Caki2 (cell line): ENCODE results near the gene CPTP. TPM values are rescaled to one million over a fixed set of nuclear protein-coding genes. Genes with fewer than 3 reads are reported as not detected.

Experiments used
- DNase-seq: peaks from one replicate; pipeline ENCODE4 v3.0.0-alpha.2; 2015; ENCODE audit warnings: low read depth
- in situ Hi-C: cut with HindIII; loops from 2 replicates; pipeline ENCODE4 v1.10.0; 2016; ENCODE audit warnings: low sequenced_read_pairs, low pct_unique_long_range_greater_than_20kb, mixed read lengths
- total RNA-seq: library from RNA; depleted of rRNA; stranded (reverse); fragments of >200 nt; shearing (Covaris generic); gene quantifications from 2 replicates; pipeline ENCODE4 v1.2.3, GENCODE V29; 2014; ENCODE audit warnings: low replicate concordance; rRNA removed

The CPTP gene
- total RNA-seq: 25.8 and 28.5 TPM in 2 replicates

DNA sequence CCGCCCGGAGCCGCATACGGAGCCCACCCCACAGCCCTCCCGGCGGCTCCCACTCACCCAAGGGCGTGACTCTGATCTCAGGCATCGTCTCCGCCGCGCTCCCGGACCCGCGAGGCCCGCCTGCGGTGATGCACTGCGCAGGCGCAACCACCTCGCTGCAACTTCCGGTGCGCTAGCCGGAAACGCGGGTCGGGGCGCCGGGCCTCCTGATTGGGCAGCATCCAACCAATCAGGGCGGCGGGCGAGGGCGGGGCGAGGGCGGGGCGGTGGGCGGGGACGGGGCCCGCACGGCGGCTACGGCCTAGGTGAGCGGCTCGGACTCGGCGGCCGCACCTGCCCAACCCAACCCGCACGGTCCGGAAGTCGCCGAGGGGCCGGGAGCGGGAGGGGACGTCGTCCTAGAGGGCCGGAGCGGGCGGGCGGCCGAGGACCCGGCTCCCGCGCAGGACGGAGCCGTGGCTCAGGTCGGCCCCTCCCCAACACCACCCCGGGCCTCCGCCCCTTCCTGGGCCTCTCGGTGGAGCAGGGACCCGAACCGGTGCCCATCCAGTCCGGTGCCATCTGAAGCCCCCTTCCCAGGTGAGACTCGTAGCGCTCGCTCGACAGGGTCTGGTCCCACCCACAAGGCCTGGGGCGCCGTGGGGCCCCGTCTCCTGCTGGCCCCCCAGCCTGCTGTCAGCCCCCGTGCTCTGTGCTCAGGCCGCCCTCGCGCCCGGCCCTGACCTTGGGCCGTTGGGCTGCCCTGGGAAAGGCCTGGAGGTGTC, at the start of gene CPTP, which contains the start of gene INTS11:
Gene CPTP (plus strand): TSS at position 279 of the 764 bp plus-strand sequence. CDS start 2,109 bp downstream, outside the sequence.
Gene INTS11 (minus strand): TSS at position 137 of the 764 bp plus-strand sequence. CDS start 52 bp downstream, at position 85.
- in situ Hi-C loops: no loop called here
- DNase-seq: peak; percentile 65

DNA sequence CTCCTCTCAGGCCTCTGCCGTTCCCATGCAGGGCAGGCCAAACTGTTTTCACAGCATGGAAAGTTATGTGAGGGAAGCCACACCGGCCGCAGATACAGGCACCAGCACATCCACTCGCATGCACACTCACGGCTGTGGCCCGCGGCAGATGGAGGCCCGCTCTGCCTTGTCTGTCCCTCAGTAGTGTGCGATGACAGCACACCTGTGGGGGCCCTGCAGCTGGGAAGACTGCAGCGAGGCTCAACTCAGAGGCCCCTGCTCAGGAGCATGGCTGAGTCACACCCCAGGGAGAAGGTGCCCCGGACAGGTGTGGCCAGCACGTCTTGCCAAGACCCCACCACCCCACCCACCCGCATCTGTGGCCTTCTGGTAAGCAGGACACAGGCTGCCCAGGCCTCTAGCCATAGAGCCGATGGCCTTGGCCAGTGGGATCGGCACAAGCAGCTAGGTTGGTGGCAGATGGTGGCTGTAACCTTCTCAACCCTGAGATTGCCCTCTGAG, 49.6 kb upstream of the CPTP start:
- no peak for DNase-seq
- in situ Hi-C loops: no loop called here

DNA sequence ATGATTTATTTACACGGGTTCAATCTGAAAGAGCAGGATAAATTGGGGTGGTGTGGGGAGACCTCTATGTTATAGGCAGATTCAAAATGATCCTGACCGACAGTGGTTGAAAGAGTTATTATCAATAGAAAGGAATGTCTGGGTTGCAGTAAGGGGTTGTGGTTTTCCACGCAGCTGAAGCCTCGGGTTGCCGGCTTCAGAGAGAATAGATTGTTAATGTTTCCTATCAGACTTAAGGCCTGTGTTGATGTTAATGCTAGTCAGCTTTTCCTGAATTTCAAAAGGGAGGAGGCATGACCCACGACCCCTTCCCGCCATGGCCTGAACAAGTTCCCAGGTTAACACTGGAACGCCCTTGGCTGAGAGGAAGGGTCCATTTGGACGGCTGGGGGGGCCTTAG, 48.8 kb upstream of the CPTP start:
- in situ Hi-C loops: no loop called here

DNA sequence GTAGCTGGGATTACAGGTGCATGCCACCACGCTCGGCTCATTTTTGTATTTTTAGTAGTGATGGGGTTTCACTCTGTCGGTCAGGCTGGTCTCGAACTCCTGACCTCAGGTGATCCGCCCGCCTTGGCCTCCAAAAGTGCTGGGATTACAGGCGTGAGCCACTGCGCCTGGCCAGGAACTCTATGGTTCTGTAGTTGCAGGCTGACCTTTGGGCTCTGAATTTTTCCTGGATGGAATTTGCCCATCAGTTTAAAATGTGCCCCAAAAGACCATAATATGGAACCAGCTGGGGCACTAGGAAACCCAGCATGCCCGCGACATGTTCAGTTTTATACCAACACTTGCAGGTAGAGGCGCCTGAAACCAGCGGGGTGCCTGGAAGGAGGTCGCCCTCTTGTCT, 46.0 kb upstream of the CPTP start:
- DNase-seq: no peak
- in situ Hi-C loops: no loop called here

More for the DNA sequence above, 48.8 kb upstream of the CPTP start:
- no peak for DNase-seq

DNA sequence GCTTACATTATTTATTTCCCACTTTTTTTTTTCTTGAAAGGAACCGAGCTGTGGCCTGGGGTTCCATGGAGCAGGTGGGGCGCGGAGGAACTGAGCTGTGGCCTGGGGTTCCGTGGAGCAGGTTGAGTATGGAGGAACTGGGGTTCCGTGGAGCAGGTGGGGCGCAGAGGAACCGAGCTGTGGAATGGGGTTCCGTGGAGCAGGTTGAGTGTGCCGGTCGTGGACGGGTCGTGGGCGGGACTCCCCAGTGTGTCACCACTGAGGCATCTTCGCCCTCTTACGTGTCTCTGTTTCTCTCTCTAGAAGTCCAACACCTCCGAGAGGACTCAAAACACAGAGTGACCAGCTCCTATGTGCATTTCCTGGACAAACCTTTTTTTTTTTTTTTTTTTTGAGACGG, 45.6 kb upstream of the CPTP start:
- in situ Hi-C loops: no loop called here
- no peak for DNase-seq

DNA sequence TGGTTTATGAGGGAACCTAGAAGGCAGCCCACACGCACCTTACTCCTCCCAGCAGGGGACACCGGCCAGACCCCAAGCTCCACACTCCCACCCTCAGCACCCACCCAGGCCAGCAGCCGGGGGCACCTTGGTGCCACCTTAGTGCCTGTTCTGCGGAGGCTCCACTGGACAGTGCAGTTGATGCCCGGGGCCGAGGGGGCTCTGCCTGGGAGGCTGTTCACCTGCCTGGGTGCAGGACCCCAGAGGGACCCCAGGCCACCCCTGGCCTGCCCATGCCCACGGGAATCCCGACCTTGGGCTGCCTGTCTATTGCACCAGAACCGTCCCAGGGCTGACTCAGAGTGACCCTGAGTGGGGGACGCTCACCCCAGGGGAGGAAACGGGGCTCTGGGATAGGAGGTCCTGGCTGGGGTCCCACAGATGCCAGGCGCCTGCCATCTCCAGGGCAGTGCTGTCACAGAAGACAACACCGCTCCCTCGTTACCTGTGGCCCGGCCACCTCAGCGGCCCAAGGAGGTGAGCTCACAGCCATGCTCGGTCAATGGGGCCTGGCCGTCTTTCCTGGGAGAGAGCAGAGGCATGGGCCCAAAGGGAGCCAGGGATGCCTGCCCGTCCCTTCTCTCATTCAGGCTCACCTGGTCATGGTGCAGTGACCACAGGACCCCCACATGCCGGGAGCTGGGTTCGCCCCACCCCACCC, 43.7 kb upstream of the CPTP start:
- in situ Hi-C loops: no loop called here
- DNase-seq: no peak

DNA sequence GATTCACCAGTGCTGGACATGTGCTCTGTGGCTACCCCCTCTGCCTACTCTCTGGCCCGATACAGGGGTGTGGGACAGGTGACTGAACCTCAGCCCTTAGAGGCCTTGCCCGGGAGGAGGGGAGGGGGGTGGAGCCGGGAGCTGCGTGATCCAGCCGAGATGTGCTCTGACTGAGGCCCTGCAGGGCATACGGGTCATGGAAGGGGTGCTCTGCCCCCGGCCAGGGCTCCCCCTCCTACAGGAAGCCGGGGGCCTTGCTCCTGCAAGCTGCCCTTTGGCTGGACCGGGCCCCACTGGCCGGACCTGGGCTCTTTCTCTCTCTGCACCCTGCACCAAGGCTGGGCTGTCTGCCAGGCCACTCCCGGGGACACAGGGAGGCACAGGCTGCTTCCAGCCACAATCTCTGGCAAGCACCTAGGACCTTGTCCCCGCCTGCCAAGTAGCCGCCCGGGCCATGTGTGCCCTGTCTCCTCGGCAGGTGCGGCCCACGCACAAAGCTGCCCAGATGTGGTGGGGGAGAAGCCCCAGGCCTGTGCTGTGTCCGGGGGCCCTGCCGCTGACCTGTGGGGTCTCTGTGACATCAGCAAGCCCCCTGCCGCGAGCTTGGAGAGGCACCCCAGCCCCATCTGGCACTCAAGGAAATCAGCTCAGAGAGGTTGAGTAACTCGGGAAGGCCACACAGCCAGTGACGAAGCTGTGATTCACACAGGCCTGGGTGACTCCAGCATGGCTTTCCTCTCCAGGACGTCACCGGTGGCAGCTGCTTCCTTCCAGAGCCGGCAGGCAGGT, 42.9 kb upstream of the CPTP start:
- in situ Hi-C loops: no loop called here

DNA sequence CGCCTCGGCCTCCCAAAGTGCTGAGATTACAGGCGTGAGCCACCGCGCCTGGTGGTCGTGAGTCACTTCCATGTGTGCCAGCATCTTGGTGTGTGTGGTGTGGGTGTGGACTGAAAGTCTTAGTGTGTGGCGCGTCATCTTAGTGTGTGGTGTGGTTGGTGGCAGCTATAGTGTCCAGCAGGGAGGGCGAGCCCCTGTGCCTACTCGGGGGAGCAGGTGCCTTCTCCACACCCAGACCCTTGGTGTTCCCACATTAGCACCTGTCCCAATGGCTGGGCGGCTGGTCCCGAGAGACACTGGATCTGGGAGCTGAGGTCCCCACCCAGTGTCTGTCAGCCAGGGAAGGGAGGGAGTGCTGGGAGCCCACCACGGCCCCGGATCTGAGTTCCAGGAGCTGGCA, 41.6 kb upstream of the CPTP start:
- DNase-seq: no peak
- in situ Hi-C loops: no loop called here

More for the DNA sequence above, 42.9 kb upstream of the CPTP start:
- DNase-seq: no peak

DNA sequence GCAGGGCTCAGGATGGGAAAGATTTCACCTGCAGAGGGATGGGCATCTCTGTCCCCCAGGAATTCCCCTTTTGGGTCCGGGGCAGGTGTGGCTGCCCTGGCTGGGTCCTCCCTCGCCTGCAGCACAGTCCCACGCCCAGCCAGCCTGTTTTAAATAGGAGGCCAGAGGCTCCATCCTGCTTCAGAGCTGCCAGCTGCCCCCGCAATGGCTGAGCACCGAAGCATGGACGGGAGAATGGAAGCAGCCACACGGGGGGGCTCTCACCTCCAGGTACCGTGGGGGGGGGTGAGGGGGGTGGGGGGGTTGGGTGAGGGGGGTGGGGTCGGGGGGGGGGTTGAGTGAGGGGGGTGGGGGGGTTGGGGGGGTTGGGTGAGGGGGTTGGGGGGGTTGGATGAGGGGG, 40.8 kb upstream of the CPTP start:
- DNase-seq: peak; percentile 26
- in situ Hi-C loops: no loop called here

DNA sequence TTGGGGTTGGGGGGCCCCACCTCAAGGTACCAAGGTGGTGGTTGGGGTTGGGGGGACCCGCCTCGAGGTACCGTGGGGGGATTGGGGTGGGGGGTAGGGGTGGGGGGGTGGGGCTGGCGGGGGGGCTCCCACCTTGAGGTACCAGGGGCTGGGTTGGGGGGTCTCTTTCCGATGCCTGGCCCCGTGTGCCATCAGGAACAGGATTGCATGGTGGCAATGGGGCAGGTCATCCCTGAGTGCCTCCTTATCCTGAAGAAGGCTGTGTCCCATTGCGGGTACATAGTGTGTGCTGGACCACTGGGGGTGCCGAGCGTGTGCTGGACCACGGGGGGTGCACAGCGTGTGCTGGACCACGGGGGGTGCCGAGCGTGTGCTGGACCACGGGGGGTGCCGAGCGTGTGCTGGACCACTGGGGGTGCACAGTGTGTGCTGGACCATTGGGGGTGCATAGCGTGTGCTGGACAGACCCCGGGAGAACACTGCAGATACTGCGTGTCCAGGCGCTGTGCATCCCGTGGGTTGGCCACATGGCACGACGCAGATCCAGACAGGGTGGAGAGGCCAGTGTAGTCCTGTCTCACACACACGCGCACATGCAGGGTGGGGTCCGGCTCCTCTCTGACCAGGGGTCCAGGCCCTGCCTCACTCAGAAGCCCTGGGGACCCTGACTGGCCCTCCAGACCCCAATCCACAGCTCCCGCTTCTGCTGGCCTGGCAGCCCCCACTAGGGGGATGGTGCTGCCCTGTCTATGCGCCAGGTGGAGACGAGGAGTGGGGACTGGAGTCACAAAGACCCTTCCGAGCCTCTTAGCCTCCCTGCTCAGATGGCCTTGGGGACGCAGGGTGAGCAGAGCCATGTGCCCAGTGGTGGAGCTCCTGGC, 40.1 kb upstream of the CPTP start:
- DNase-seq: no peak
- in situ Hi-C loops: no loop called here

DNA sequence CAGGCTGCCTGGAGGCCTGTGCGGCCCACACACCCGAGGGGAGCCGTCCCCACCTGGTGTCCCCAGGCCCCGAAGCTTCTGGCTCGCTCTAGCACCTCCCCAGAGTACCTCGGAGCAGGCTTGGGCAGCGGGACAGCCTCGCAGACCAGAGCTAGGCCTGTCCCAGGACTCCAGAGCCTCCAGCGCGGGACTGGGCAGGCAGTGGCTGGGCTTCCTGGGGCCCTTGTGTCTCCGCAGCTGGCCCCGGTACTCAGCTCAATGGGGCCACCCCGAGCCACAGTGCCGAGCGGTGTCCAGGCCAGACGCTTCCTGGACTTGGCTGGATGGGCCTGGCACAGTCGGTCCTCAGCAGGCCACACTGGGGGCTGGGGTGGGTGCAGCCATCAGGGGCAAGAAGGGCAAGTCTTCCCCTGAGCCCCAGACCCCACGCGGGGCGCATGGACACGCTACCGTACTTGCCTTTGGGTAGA, 39.5 kb upstream of the CPTP start:
- in situ Hi-C loops: no loop called here
- DNase-seq: no peak

DNA sequence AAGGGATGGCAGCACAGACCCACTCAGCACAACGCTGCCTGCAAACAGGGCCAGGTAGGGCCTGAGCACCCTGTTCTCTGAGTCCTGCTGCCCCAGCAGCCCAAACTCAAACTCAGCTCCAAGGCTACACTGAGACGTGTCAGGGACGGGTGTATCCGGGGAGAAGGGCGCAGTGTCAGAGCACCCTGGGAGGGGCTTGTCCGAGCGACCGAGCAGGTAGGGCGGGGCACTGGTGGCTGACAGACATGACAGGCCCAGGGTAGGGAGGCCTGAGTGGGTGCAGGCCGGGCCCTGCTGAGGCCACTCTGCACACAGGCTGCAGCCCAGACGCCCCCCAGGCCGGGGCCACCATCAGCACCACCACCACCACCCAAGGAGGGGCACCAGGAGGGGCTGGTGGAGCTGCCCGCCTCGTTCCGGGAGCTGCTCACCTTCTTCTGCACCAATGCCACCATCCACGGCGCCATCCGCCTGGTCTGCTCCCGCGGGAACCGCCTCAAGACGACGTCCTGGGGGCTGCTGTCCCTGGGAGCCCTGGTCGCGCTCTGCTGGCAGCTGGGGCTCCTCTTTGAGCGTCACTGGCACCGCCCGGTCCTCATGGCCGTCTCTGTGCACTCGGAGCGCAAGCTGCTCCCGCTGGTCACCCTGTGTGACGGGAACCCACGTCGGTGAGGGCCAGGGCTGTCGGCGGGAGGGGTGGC, 38.8 kb upstream of the CPTP start:
- in situ Hi-C loops: no loop called here

DNA sequence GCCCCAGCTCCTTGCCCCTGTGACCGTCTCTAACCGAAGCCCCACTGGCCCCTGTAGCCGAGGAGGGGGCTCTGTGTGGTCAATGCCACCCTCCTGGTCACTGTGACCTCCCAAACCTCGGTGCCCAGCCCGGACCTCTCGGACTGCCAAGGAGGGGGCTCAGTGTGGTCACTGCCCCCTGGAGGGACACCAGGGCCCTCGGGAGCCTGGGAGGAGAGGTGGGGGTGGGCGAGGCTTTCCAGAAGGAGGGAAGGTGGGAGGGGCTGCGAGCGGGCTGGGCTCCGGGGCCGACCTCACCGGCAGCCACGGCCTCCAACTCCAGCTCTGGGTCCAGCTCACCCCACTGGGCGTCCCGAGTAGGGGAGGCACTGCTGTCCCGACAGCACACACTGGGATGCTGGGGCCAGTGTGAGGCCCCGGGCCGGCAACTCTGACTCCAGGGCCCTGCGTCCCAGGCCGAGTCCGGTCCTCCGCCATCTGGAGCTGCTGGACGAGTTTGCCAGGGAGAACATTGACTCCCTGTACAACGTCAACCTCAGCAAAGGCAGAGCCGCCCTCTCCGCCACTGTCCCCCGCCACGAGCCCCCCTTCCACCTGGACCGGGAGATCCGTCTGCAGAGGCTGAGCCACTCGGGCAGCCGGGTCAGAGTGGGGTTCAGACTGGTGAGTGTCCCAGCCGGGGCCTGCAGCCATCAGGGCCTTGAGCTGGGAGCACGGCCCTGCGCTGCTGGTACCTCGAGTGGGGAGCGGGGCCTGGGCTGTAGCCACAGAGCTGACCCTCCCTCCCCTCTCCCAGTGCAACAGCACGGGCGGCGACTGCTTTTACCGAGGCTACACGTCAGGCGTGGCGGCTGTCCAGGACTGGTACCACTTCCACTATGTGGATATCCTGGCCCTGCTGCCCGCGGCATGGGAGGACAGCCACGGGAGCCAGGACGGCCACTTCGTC, 38.0 kb upstream of the CPTP start:
- DNase-seq: no peak
- in situ Hi-C loops: no loop called here

More for the DNA sequence above, 38.8 kb upstream of the CPTP start:
- DNase-seq: no peak

DNA sequence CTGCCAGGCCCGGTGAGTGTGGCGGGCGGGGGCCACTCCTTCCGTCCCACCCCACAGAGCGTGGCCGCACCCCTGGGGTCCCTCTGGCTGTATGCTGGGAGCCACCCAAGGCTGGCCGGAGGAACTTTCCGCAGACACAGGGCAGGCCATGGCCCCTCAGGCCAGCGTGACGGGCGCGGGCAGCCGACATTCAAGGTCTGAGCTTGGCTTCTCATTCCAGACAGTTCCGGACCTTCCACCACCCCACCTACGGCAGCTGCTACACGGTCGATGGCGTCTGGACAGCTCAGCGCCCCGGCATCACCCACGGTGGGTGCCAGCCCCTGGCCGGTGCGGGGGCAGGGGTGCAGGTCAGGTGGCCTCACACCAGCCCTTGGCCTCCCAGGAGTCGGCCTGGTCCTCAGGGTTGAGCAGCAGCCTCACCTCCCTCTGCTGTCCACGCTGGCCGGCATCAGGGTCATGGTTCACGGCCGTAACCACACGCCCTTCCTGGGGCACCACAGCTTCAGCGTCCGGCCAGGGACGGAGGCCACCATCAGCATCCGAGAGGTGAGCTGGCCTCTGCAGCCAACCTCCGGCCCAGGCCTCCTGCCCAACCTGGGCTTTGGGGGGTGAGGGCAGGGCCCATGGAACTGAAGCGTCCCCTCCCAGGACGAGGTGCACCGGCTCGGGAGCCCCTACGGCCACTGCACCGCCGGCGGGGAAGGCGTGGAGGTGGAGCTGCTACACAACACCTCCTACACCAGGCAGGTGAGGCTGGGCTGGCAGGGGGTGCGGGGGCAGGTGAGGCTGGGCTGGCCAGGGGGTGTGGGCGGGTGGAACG, 37.1 kb upstream of the CPTP start:
- DNase-seq: no peak
- in situ Hi-C loops: no loop called here

DNA sequence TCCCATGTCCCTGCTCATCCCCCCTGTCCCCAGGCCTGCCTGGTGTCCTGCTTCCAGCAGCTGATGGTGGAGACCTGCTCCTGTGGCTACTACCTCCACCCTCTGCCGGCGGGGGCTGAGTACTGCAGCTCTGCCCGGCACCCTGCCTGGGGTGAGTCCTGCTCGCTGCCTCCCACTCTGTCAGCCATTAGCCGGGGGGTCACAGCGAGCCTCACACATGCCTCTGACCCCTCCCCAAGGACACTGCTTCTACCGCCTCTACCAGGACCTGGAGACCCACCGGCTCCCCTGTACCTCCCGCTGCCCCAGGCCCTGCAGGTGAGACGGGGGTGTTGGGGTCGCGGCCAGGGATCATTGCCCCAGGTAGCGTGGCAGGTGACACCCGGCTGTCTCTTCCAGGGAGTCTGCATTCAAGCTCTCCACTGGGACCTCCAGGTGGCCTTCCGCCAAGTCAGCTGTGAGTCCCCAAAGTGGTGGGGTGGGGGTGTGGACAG, 34.3 kb upstream of the CPTP start:
- in situ Hi-C loops: no loop called here
- no peak for DNase-seq
